HepG2 (cell line): Measurements from ENCODE around the gene CYP11A1. TPM values are rescaled to one million over a fixed set of nuclear protein-coding genes. Genes with fewer than 3 reads are reported as not detected.

Experiments used
- HIC2 ChIP-seq: sonication (generic); formaldehyde crosslinking; IDR thresholded peaks from 2 replicates; pipeline ENCODE4 v1.9.0; 2022; ENCODE audit warnings: low read depth, missing genetic modification reagents
- HNF1A ChIP-seq, 2 experiments: sonication (generic) in 1 of 2; formaldehyde crosslinking in 1 of 2; IDR thresholded peaks; 2 replicates each; pipeline versions ENCODE4 v1.4.0 to v1.6.1; 2016 to 2020; ENCODE audit warnings: borderline replicate concordance in 1 of 2, low read depth in 1 of 2, mild to moderate bottlenecking in 1 of 2, missing genetic modification reagents in 1 of 2
- NFATC3 ChIP-seq: sonication (generic); formaldehyde crosslinking; IDR thresholded peaks from 2 replicates; pipeline ENCODE4 v1.5.1; 2020; ENCODE audit warnings: mild to moderate bottlenecking, missing genetic modification reagents
- NFIB ChIP-seq: sonication (generic); formaldehyde crosslinking; IDR thresholded peaks from 2 replicates; pipeline ENCODE4 v1.9.0; 2021; ENCODE audit warnings: missing genetic modification reagents, mild to moderate bottlenecking, borderline replicate concordance
- NRL ChIP-seq: sonication (generic); formaldehyde crosslinking; IDR thresholded peaks from 2 replicates; pipeline ENCODE4 v1.5.0; 2020; ENCODE audit warnings: missing genetic modification reagents, mild to moderate bottlenecking, moderate library complexity, borderline replicate concordance
- RBAK ChIP-seq: sonication (generic); formaldehyde crosslinking; IDR thresholded peaks from 2 replicates; pipeline ENCODE4 v1.5.1; 2020; ENCODE audit warnings: mild to moderate bottlenecking, missing genetic modification reagents
- RBM39 ChIP-seq: fragments of 200-400 bp; formaldehyde crosslinking; IDR thresholded peaks from one replicate; pipeline ENCODE4 v1.6.1; 2018; ENCODE audit warnings: antibody characterized with exemption, mild to moderate bottlenecking, low read depth, low read length; ENCODE audit not compliant: poor library complexity, severe bottlenecking
- RFX3 ChIP-seq: IDR thresholded peaks from 2 replicates; pipeline ENCODE4 v1.6.1; 2016; ENCODE audit warnings: missing biosample characterization, missing genetic modification reagents
- RNF219 ChIP-seq: sonication (generic); formaldehyde crosslinking; IDR thresholded peaks from 2 replicates; pipeline ENCODE4 v1.5.0; 2020; ENCODE audit warnings: mild to moderate bottlenecking, missing genetic modification reagents
- SNAPC2 ChIP-seq: sonication (generic); formaldehyde crosslinking; IDR thresholded peaks from 2 replicates; pipeline ENCODE4 v1.8.1; 2022; ENCODE audit warnings: mild to moderate bottlenecking, missing genetic modification reagents
- TFAP4 ChIP-seq: sonication (generic); IDR thresholded peaks from 2 replicates; pipeline ENCODE4 v1.6.1; 2016; ENCODE audit warnings: low read depth, borderline replicate concordance
- ZNF225 ChIP-seq: sonication (generic); formaldehyde crosslinking; IDR thresholded peaks from 2 replicates; pipeline ENCODE4 v1.4.0; 2020; ENCODE audit warnings: mild to moderate bottlenecking, missing genetic modification reagents
- ZNF264 ChIP-seq: sonication (generic); formaldehyde crosslinking; IDR thresholded peaks from 2 replicates; pipeline ENCODE4 v1.4.0; 2020; ENCODE audit warnings: missing genetic modification reagents
- ZNF3 ChIP-seq: IDR thresholded peaks from 2 replicates; pipeline ENCODE4 v1.7.0; 2017; ENCODE audit warnings: inconsistent platforms
- ZNF326 ChIP-seq: sonication (generic); formaldehyde crosslinking; IDR thresholded peaks from 2 replicates; pipeline ENCODE4 v1.4.0; 2020; ENCODE audit warnings: missing genetic modification reagents, borderline replicate concordance
- ZNF382 ChIP-seq: sonication (generic); formaldehyde crosslinking; IDR thresholded peaks from 2 replicates; pipeline ENCODE4 v1.5.0; 2020; ENCODE audit warnings: missing genetic modification reagents, mild to moderate bottlenecking, borderline replicate concordance
- ZNF598 ChIP-seq: sonication (generic); formaldehyde crosslinking; IDR thresholded peaks from 2 replicates; pipeline ENCODE4 v1.5.1; 2020; ENCODE audit warnings: mild to moderate bottlenecking, missing genetic modification reagents, borderline replicate concordance
- ZNF615 ChIP-seq: sonication (generic); formaldehyde crosslinking; IDR thresholded peaks from 2 replicates; pipeline ENCODE4 v1.5.0; 2020; ENCODE audit warnings: mild to moderate bottlenecking, missing genetic modification reagents, borderline replicate concordance
- ZNF883 ChIP-seq: sonication (generic); formaldehyde crosslinking; IDR thresholded peaks from 2 replicates; pipeline ENCODE4 v1.5.1; 2020; ENCODE audit warnings: mild to moderate bottlenecking, missing genetic modification reagents; ENCODE audit errors: not compliant biosample characterization
- polyA plus RNA-seq, 8 experiments: library from polyadenylated mRNA; depleted of rRNA in 3 of 8; stranded (reverse) in 7 of 8; unstranded in 1 of 8; fragments of >200 nt; fragmentation: Illumina TruSeq in 4 of 8; extraction: Trizol in 4 of 8; gene quantifications; 2 replicates each; pipeline versions ENCODE4 v1.2.1 to v1.2.3, GENCODE V29; 2011 to 2016; ENCODE audit warnings: low read depth in 4 of 8, missing spikeins in 1 of 8, mixed read lengths in 1 of 8; ENCODE audit not compliant: insufficient read depth in 1 of 8
- total RNA-seq, 5 experiments: library from RNA; depleted of rRNA; stranded (reverse); fragments of >200 nt; fragmentation: Illumina TruSeq; extraction: Trizol; gene quantifications; 2 replicates each; pipeline ENCODE4 v1.2.3, GENCODE V29; 2016; ENCODE audit warnings: low read depth in 1 of 5

CYP11A1 gene
- total and polyA plus RNA-seq, 2 of the 13 experiments (the other 11 are each of a cell fraction or from before 2014, with no cell fraction given): 0.66 to 0.92 TPM

- TF ChIP-seq HNF1A (IDR thresholded peaks at IDR 0.05; ENCODE audit: low read depth) (no peak), HNF1A (CRISPR knock-in tag; IDR thresholded peaks at IDR 0.05; ENCODE audit: borderline replicate concordance) (no peak), ZNF326 (CRISPR knock-in tag) (no peak), ZNF264 (peak; percentile 82), RBAK (CRISPR knock-in tag) (no peak), NRL (0 out of 2 replicates have a peak, but pooled peaks have one; percentile 62), ZNF3 (CRISPR knock-in tag) (no peak), ZNF225 (CRISPR knock-in tag) (peak; percentile 49; the same call in 1 of the 2 replicates), RFX3 (CRISPR knock-in tag) (peak; percentile 18; the same call in 1 of the 2 replicates), RBM39 (no peak), ZNF382 (CRISPR knock-in tag) (no peak), NFIB (CRISPR knock-in tag) (no peak), ZNF615 (no peak), TFAP4 (no peak), ZNF883 (CRISPR knock-in tag) (peak; percentile 87), HIC2 (CRISPR knock-in tag) (no peak), NFATC3 (CRISPR knock-in tag) (no peak), SNAPC2 (CRISPR knock-in tag) (no peak), ZNF598 (CRISPR knock-in tag) (no peak), RNF219 (no peak)
These were observed 76.1 kb downstream of the CYP11A1 start (continued) for GRCh38 chr15:74291101-74292071.
